Karpas-422 (cell line): Measurements from ENCODE around the gene MED15. TPM values are rescaled to one million over a fixed set of nuclear protein-coding genes. Genes with fewer than 3 reads are reported as not detected.
"Not testable (repeated sequence)": the region's sequence is repeated elsewhere in the genome, so short reads cannot be mapped to it uniquely, and the experiment has no call there.

Experiments used
- DNase-seq: peaks from one replicate; pipeline ENCODE4 v3.0.0-alpha.2; 2015
- H2AFZ ChIP-seq: fragments of 200-600 bp; sonication (generic); 2 replicates; pipeline ENCODE4 v1.6.1; 2014; ENCODE audit warnings: antibody characterized with exemption, low read length, mixed read lengths
- H3K27ac ChIP-seq: fragments of 200-600 bp; sonication (generic); 2 replicates; pipeline ENCODE4 v1.5.1; 2014; ENCODE audit warnings: mild to moderate bottlenecking, low read length, moderate library complexity
- H3K27me3 ChIP-seq: fragments of 200-600 bp; sonication (generic); 2 replicates; pipeline ENCODE4 v1.6.1; 2014; ENCODE audit warnings: low read length, mixed read lengths
- H3K36me3 ChIP-seq: fragments of 200-600 bp; sonication (generic); 2 replicates; pipeline ENCODE4 v1.6.1; 2014; ENCODE audit warnings: low read length, mixed read lengths; ENCODE audit not compliant: insufficient read depth
- H3K4me1 ChIP-seq: fragments of 200-600 bp; sonication (generic); 2 replicates; pipeline ENCODE4 v1.6.1; 2014; ENCODE audit warnings: mild to moderate bottlenecking, low read length, mixed read lengths
- H3K4me2 ChIP-seq: fragments of 200-600 bp; sonication (generic); 2 replicates; pipeline ENCODE4 v1.6.1; 2014; ENCODE audit warnings: low read length, low read depth, mild to moderate bottlenecking; ENCODE audit not compliant: poor library complexity, severe bottlenecking
- H3K4me3 ChIP-seq: fragments of 200-600 bp; sonication (generic); 2 replicates; pipeline ENCODE4 v1.5.1; 2014; ENCODE audit warnings: mild to moderate bottlenecking, antibody characterized with exemption, low read length, mixed read lengths
- H3K79me2 ChIP-seq: fragments of 200-600 bp; sonication (generic); 2 replicates; pipeline ENCODE4 v1.6.1; 2014; ENCODE audit warnings: mild to moderate bottlenecking, low read length, mixed read lengths
- H3K9ac ChIP-seq: fragments of 200-600 bp; sonication (generic); 2 replicates; pipeline ENCODE4 v1.6.0; 2014; ENCODE audit warnings: low read length
- H3K9me2 ChIP-seq: fragments of 200-600 bp; sonication (generic), shearing (Covaris generic); replicated peaks from 2 replicates; pipeline ENCODE4 v1.6.0; 2014; ENCODE audit warnings: mild to moderate bottlenecking, low read length, moderate library complexity; ENCODE audit not compliant: insufficient read depth
- H3K9me3 ChIP-seq: fragments of 300-700, 200-600 bp; sonication (generic); 2 replicates; pipeline ENCODE4 v1.6.1; 2014; ENCODE audit warnings: low read length, mixed read lengths
- H4K20me1 ChIP-seq: fragments of 200-600 bp; sonication (generic); 2 replicates; pipeline ENCODE4 v1.6.1; 2014; ENCODE audit warnings: mild to moderate bottlenecking, antibody characterized with exemption, low read length, low read depth; ENCODE audit not compliant: insufficient read depth
- total RNA-seq: library from RNA; depleted of rRNA; stranded (reverse); fragments of >200 nt; shearing (Covaris generic); gene quantifications from 2 replicates; pipeline ENCODE4 v1.2.3, GENCODE V29; 2014; ENCODE audit warnings: low replicate concordance

The MED15 gene
- total RNA-seq, 1 experiment from 2014 or later: 36.9 TPM

DNA sequence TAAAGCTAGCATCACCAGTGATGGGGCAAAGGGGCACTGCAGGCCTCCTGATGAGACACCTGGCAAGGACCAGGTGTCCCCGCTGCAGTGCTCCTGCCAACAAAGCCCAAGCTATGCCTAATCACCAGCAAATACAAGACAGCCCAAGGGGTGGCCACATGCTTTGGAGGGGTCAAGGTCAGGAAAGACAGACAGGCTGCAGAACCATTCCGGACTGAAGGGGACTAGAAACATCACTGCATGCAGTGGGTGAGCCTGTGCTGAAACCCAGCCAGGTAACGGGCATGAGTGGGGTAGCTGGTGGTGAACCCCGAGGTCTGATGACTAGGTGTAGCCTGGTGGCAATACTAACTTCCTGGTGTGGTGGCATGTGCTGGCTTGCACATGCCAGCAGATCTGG lies 111.1 kb downstream of the MED15 start:
- Histone ChIP-seq H4K20me1 (no peaks in the 10 kb centered on the region), H2AFZ (no peak overlapping the region), H3K27me3 (no peaks in the 10 kb centered on the region), H3K9ac (no peak overlapping the region), H3K9me3 (no peaks in the 10 kb centered on the region), H3K4me3 (no peak overlapping the region), H3K4me2 (no peak overlapping the region), H3K36me3 (no peaks in the 10 kb centered on the region), H3K79me2 (no peaks in the 10 kb centered on the region), H3K9me2 (no peaks in the 10 kb centered on the region), H3K4me1 (no peaks in the 10 kb centered on the region), H3K27ac (no peak overlapping the region)
- no peak for DNase-seq

DNA sequence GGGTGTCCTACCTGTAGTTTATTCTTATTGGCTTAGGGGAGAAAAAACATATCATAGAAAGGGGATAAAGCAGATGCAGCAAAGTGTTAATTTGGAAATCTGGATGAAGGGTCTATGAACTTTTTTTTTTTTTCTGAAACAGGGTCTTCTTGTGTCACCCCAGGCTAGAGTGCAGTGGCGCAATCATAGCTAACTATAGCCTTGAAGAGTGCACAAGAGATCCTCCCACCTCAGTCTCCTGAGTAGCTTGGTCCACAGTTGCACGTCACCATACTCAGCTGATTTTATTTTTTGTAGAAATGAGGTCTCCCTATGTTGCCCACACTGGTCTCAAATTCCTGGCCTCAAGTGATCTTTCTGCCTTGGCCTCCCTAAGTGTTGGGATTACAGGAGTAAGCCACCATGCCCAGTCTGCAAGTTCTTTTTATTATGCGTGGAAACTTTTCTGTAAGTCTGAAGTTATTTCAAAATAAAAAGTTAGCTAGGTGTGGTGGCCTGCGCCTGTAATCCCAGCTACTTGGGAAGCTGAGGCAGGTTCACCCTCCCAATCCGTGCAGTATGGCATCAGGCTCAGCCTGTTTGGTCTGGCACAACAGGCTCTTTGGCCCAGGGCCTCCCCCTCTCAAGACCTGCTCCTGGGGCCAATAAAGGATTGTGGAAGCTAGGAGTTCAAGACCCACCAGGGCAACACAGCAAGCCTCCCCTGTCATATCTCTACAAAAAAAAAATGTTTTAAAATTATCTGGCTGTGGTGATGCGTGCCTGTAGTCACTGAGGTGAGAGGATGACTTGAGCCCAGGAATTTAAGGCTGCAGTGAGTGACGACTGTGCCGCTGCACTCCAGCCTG lies 111.9 kb downstream of the MED15 start:
- no peak overlapping the region for H3K4me3 ChIP-seq
- no peaks in the 10 kb centered on the region for H3K36me3 ChIP-seq
- H3K9ac ChIP-seq: no peak overlapping the region
- H3K9me2 ChIP-seq: no peaks in the 10 kb centered on the region
- H4K20me1 ChIP-seq: no peaks in the 10 kb centered on the region
- no peaks in the 10 kb centered on the region for H3K79me2 ChIP-seq
- H3K9me3 ChIP-seq: no peaks in the 10 kb centered on the region
- H3K4me2 ChIP-seq: no peak overlapping the region
- H2AFZ ChIP-seq: no peak overlapping the region
- no peak overlapping the region for H3K27ac ChIP-seq
- H3K27me3 ChIP-seq: no peaks in the 10 kb centered on the region
- no peak for DNase-seq
- no peaks in the 10 kb centered on the region for H3K4me1 ChIP-seq

DNA sequence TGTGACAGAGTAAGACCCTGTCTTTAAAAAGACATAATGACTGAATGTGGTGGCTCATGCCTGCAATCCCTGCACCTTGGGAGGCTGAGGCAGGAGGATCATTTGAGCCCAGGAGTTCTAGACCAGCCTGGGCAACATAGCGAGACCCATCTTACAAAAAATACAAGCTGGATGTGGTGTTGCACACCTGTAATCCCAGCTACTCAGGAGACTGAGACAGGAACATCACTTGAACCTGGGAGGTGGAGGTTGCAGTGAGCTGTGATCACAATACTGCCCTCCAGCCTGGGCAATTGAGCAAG lies 112.4 kb downstream of the MED15 start:
- not testable (repeated sequence) for H3K4me2 ChIP-seq, H3K9me2 ChIP-seq, H3K36me3 ChIP-seq, H3K4me1 ChIP-seq, H3K9ac ChIP-seq, H3K27me3 ChIP-seq, H3K27ac ChIP-seq, H4K20me1 ChIP-seq, H3K79me2 ChIP-seq, H3K4me3 ChIP-seq, DNase-seq, H2AFZ ChIP-seq, H3K9me3 ChIP-seq

DNA sequence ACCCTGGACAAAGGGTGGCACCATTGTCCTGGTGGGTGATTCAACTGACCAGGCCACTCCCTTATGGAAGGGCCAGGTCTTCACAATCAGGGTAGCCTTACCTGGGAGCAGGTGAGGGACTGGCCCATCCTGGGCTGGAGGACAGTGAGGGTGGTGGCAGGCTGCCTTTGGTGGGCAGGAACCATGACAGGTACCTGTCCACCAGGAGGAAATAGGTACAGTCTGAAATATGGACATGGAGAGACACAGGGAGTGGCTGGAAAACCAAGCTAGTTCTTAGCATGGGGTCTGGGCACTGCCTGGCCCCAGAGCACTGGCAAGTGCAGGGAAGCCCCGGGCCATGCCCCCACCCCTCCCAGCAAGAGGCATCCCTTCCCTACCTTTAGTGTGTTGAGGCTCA lies 113.8 kb downstream of the MED15 start:
- H3K27me3 ChIP-seq: no peaks in the 10 kb centered on the region
- no peaks in the 10 kb centered on the region for H3K9me2 ChIP-seq
- no peak overlapping the region for H3K4me3 ChIP-seq
- no peak overlapping the region for H3K9ac ChIP-seq
- no peaks in the 10 kb centered on the region for H3K36me3 ChIP-seq
- no peaks in the 10 kb centered on the region for H3K9me3 ChIP-seq
- no peak overlapping the region for H2AFZ ChIP-seq
- no peaks in the 10 kb centered on the region for H3K79me2 ChIP-seq
- H3K4me2 ChIP-seq: no peak overlapping the region
- H4K20me1 ChIP-seq: no peaks in the 10 kb centered on the region
- H3K4me1 ChIP-seq: no peaks in the 10 kb centered on the region
- no peak for DNase-seq
- no peak overlapping the region for H3K27ac ChIP-seq

DNA sequence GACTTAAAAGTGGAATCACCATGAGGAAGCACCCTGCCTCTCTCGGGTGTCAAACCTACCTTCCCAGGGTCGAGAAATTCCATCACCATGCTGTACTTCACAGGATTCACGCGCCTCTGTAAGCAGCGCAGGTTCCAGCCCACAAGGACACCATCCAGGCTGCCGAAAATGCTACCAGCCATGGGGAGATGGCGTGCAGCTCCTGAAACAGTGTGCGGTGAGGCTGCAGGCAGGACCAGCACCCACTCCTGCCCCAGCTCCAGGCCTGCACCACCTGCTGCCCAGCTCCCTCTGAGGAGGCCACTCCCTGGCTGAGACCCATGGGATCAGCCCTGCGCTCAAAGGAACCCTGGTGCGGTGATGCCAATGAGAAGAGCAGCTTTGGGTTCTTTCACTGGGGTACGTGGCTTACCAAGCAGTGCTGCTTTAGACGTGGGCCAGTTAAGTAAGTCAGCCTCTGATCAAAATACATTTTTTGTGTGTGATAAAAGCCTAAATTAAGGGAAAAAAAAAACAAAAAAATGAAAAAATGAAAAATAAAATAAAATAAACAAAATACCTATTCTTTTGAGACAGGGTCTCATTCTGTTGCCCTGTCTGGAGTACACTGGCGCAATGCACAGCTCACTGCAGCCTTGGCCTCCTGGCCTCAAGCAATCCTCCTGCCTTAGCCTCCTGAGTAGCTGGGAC lies 115.4 kb downstream of the MED15 start:
- no peaks in the 10 kb centered on the region for H3K9me2 ChIP-seq
- no peak overlapping the region for H3K4me3 ChIP-seq
- H3K9ac ChIP-seq: no peak overlapping the region
- H3K27me3 ChIP-seq: no peaks in the 10 kb centered on the region
- no peak for DNase-seq
- H3K9me3 ChIP-seq: no peaks in the 10 kb centered on the region
- no peak overlapping the region for H3K27ac ChIP-seq
- H4K20me1 ChIP-seq: no peaks in the 10 kb centered on the region
- no peaks in the 10 kb centered on the region for H3K36me3 ChIP-seq
- no peaks in the 10 kb centered on the region for H3K4me1 ChIP-seq
- H2AFZ ChIP-seq: no peak overlapping the region
- H3K79me2 ChIP-seq: no peaks in the 10 kb centered on the region
- H3K4me2 ChIP-seq: no peak overlapping the region

DNA sequence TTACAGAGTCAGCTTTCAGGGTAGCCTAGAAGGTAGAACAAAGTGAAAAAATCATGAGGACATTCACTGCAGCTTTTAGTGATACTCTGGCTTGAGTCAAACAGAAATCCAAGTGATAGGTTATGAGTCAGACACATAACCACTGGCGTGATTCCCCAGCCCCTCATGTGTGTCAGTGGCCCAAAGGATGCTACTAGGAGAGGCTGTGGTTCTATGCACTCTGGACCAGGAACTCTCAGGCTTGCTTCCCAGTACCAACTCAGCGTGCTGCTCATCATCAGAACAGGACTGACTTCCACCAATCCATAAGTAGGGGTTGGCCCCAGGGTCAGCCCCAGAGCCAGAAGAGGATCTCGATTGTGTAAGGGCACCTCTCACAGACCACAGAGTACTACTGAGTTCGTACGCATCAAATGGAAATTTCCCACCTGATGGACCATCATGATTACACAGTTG lies 116.8 kb downstream of the MED15 start:
- no peak overlapping the region for H2AFZ ChIP-seq
- no peak overlapping the region for H3K27ac ChIP-seq
- no peaks in the 10 kb centered on the region for H3K9me3 ChIP-seq
- H3K36me3 ChIP-seq: no peaks in the 10 kb centered on the region
- H3K4me2 ChIP-seq: no peak overlapping the region
- H3K4me3 ChIP-seq: no peak overlapping the region
- no peaks in the 10 kb centered on the region for H3K27me3 ChIP-seq
- no peaks in the 10 kb centered on the region for H3K79me2 ChIP-seq
- H4K20me1 ChIP-seq: no peaks in the 10 kb centered on the region
- no peaks in the 10 kb centered on the region for H3K9me2 ChIP-seq
- H3K4me1 ChIP-seq: no peaks in the 10 kb centered on the region
- no peak overlapping the region for H3K9ac ChIP-seq
- DNase-seq: no peak

DNA sequence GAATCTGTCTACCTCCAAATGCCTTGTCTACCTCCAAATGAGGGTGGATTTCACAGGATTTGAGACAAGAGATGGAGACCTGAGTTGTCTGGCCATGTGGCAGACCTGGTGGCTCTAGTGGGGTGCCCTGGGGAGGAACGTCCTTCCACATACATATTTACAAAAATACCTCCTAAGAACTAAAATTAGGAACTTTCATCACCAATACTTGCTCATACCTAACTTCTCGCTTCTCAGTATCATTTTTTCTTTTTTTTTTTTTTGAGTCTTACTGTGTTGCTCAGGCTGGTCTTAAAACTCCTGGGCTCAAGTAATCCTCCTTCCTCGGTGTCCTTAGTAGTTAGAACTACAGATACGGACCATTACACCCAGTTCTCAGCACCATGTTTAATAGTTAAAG lies 117.9 kb downstream of the MED15 start:
- no peaks in the 10 kb centered on the region for H3K9me3 ChIP-seq
- H3K27ac ChIP-seq: no peak overlapping the region
- H3K9ac ChIP-seq: no peak overlapping the region
- H3K4me1 ChIP-seq: no peaks in the 10 kb centered on the region
- no peaks in the 10 kb centered on the region for H3K27me3 ChIP-seq
- no peaks in the 10 kb centered on the region for H4K20me1 ChIP-seq
- no peaks in the 10 kb centered on the region for H3K36me3 ChIP-seq
- H3K79me2 ChIP-seq: no peaks in the 10 kb centered on the region
- no peak overlapping the region for H2AFZ ChIP-seq
- H3K4me3 ChIP-seq: no peak overlapping the region
- no peak overlapping the region for H3K4me2 ChIP-seq
- DNase-seq: no peak
- H3K9me2 ChIP-seq: no peaks in the 10 kb centered on the region

DNA sequence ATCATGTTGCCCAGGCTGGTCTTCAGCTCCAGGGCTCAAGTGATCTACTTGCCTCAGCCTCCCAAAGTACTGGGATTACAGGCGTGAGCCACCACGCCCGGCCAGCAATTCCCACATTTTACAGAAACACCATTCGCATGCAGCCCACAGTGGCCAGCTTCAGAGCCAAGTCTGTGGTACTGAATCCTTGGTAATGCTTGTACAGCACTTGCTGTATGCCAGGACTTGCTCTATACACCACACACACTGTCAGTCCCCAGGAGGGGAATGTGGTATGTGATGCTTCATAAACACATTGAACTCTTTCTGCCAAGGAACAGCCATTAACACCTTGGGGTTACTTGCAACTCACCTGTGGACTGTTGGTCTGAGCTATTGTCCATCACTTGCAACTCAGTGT lies 119.4 kb downstream of the MED15 start:
- DNase-seq: no peak
- H3K9me3 ChIP-seq: no peaks in the 10 kb centered on the region
- H3K79me2 ChIP-seq: no peaks in the 10 kb centered on the region
- H3K9me2 ChIP-seq: no peaks in the 10 kb centered on the region
- no peaks in the 10 kb centered on the region for H3K4me1 ChIP-seq
- H3K27me3 ChIP-seq: no peaks in the 10 kb centered on the region
- no peak overlapping the region for H3K9ac ChIP-seq
- no peaks in the 10 kb centered on the region for H3K36me3 ChIP-seq
- H3K4me2 ChIP-seq: no peak overlapping the region
- no peak overlapping the region for H2AFZ ChIP-seq
- no peak overlapping the region for H3K4me3 ChIP-seq
- H3K27ac ChIP-seq: no peak overlapping the region
- H4K20me1 ChIP-seq: no peaks in the 10 kb centered on the region
